NB4 (cell line): ENCODE data around the gene ZNF25.

Source experiments
- POLR2A ChIP-seq: IDR thresholded peaks from 2 replicates; pipeline ENCODE4 v1.6.1; 2011; ENCODE audit warnings: mild to moderate bottlenecking; ENCODE audit not compliant: insufficient read length; ENCODE audit errors: extremely low read depth
- TF ChIP-seq, protein P1 (sequence below): IDR thresholded peaks from one replicate; pipeline ENCODE4 v1.5.1; 2012; ENCODE audit warnings: low read depth, low read length
- TF ChIP-seq, protein P2 (sequence below): IDR thresholded peaks from 2 replicates; pipeline ENCODE4 v1.6.1; 2011; ENCODE audit warnings: low read depth, low read length

DNA sequence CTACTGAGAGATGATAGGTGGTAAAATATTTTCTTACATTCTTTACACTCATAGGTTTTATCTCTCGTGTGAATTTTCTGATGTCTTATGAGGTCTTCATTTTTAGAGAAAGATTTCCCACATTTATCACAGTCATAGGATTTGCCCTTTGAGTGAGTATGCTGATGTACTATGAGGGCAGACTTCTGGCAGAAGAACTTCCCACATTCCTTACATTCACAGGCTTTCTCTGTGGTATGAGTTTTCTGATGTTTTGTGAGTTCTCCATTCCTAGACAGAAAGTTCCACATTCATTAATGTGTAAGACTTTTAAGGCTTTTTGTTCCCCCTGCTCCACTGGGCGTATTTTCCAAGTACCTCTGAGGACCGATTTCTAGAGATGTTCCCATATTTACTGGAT lies 23.5 kb downstream of the ZNF25 start:
- TF ChIP-seq, protein P1, sequence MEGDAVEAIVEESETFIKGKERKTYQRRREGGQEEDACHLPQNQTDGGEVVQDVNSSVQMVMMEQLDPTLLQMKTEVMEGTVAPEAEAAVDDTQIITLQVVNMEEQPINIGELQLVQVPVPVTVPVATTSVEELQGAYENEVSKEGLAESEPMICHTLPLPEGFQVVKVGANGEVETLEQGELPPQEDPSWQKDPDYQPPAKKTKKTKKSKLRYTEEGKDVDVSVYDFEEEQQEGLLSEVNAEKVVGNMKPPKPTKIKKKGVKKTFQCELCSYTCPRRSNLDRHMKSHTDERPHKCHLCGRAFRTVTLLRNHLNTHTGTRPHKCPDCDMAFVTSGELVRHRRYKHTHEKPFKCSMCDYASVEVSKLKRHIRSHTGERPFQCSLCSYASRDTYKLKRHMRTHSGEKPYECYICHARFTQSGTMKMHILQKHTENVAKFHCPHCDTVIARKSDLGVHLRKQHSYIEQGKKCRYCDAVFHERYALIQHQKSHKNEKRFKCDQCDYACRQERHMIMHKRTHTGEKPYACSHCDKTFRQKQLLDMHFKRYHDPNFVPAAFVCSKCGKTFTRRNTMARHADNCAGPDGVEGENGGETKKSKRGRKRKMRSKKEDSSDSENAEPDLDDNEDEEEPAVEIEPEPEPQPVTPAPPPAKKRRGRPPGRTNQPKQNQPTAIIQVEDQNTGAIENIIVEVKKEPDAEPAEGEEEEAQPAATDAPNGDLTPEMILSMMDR, result no peak
- TF ChIP-seq POLR2A, result no peak
- TF ChIP-seq, protein P2, sequence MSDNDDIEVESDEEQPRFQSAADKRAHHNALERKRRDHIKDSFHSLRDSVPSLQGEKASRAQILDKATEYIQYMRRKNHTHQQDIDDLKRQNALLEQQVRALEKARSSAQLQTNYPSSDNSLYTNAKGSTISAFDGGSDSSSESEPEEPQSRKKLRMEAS, result no peak
